Endometrial microvascular endothelial cells (primary cell): Measurements from ENCODE around the gene MSI2. TPM values are rescaled to one million over a fixed set of nuclear protein-coding genes. Genes with fewer than 3 reads are reported as not detected.

Experiments
- in situ Hi-C: cut with HindIII; loops from 2 replicates; pipeline ENCODE4 v1.10.0; 2017; ENCODE audit warnings: low sequenced_read_pairs, low pct_unique_long_range_greater_than_20kb; ENCODE audit errors: inconsistent ontology term
- total RNA-seq: library from RNA; depleted of rRNA; stranded (reverse); fragments of >200 nt; gene quantifications from one replicate; pipeline ENCODE4 v1.2.3, GENCODE V29; 2015; ENCODE audit errors: inconsistent ontology term

MSI2 gene
- total RNA-seq, 1 donor from 2014 or later: 19.2 TPM

DNA sequence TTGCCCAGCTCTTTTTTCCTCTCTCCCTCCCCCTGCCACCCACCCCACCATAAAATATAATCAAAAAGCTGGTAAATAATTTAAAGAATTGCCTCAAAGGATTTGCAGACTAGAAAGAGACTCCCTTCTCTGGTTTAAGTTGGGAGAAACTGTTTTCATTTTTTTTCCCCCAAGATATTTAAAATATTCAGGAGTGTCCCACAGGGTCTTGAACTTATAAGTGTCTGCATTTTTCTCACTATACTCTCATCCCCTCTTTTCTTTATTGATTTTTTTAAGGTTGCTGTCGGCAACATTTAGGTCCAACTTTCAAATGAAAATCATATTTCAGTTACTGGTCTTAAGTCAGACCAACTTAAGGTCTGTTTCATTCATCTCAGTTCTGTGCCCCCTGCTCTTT is 210.2 kb downstream of the MSI2 start:
- in situ Hi-C loops: no loop called here

DNA sequence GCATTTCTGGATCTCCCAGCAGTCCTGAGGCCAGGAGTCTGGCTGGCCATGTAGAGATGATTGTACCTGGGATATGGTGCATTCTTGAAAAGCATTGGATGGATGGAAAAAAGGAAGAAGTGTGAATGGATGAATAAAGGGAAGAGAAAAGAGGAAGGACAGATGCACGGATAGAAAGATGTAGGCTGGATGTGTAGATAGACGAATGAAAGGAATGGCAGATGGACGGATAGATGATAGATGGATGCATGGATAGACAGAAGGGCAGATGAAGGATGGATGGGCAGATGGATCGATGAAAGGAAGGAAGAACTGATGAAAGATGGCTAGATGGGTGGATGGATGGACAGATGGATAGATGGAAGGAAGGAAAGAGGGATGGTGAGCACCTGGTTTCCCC is 210.9 kb downstream of the MSI2 start:
- in situ Hi-C loops: no loop called here

DNA sequence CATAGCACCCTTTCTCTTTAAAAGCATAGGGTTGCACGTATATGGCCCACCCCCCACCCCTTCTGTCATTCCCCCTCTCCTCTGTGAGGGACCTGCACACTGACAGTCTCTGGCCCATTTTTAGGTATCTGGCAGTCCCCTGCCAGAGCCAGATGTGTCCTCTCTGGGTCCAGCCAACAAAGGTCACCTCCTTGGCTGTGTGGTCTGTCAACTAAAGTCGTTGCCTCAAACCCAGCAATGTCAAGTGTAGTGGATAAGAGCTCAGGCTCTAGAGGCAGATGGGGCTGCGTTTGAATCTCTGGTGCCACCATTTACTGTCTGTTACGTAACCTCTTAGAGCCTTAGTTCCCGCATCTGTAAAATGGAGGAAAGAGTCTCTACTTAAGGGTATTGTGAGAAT is 211.5 kb downstream of the MSI2 start:
- in situ Hi-C loops: no loop called here

DNA sequence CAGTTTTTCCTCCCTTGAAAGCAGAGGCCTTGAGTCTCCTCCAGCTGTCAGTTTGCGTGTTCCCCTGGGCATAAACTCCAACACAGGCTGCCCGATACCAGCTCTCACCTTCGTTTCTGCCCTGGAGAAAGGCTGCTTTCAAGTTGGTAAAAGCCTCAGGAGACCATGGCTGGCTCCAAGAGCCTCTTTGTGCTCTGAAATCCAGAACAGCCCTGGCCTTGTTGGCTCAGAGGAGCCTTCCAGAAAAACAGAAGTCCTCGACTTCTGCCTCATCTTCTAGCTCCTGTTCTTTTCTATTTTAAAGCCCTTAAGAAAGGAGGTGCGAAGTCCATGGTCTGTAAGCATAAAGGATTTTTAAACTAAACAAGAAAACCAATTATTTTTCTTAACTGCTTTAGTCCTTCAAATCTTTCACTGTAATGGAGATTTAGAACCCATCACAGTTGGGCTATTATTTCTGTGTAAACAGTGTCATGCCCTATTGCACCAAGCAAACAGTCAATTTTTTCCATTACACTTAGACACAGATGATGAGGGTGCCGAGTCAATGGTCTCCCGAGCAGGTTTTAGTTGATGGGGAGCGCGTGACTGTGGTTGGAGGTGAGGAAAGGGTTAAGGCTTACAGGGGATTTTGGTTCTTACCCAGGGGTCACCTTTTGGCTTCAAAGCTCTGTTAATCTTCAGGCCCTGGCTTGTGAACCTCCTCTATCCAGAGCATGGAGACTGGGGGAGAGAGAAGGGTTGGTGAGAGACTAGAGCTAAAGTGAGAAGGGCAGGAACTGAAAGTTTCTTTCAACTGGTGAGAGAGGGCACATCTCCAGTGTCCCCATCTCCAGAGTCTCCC is 212.8 kb downstream of the MSI2 start:
- in situ Hi-C loops: no loop called here

DNA sequence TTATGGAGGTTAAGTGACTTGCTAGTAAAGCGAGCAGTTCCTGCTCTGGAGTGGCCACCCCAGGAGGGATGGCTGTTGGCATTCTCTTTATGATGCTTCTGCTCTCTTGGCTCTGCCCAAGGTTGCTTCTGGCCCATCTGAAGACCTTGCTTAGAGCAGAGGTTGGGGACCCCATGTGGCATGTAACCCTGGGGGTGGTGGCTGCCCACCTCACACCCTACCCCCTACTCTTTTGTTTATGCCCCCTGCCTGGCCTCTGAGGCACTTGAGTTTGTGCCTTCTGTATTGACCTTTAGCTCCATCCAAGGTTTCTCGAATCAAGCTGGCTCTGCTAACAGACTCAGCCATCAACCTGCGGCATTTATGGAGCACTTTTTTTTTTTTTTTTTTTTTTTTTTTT is 214.6 kb downstream of the MSI2 start:
- in situ Hi-C loops: no loop called here

DNA sequence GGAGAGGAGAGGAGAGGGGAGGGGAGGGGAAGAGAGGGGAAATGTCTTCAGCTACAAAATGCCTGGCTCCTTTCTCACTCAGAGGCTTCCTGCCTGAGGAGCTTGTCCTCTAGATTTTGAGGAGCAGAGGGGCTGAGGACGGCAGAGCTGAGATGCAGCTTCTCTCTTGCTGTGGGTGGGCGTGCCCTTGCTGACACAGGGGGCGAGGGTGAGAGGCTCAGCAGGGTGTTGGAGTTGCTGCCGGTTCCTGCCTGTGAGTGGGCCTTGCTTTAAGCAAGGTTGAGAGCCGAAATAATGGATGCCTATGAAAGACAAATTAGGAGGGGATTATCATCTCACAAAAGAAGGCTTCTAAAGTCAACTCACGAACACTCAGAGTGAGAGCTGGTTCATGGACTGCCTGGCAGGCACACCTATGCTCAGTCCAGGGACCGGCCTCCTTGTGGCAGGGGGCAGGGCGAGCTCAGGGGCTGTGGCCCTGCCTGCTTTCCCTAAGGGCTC is 215.6 kb downstream of the MSI2 start:
- in situ Hi-C loops: no loop called here

DNA sequence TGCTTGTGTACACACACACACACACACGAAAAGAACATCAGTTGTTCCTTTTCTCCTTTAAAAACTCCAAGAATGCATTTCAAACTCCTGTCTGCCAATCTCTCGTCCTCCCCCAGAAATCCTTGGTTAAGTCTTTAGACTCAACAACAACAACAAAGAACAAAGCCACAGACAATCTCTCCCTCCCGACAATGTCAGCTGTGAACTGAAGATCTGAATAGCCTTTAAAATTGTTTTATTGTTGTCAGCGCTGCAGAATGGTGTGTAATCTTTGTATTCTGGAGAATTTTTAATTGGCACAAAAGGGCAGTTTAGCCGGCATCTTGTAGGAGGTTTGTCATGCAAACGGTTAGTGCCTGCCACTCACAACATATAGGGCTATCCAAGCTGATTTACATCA is 219.5 kb downstream of the MSI2 start:
- in situ Hi-C loops: no loop called here

DNA sequence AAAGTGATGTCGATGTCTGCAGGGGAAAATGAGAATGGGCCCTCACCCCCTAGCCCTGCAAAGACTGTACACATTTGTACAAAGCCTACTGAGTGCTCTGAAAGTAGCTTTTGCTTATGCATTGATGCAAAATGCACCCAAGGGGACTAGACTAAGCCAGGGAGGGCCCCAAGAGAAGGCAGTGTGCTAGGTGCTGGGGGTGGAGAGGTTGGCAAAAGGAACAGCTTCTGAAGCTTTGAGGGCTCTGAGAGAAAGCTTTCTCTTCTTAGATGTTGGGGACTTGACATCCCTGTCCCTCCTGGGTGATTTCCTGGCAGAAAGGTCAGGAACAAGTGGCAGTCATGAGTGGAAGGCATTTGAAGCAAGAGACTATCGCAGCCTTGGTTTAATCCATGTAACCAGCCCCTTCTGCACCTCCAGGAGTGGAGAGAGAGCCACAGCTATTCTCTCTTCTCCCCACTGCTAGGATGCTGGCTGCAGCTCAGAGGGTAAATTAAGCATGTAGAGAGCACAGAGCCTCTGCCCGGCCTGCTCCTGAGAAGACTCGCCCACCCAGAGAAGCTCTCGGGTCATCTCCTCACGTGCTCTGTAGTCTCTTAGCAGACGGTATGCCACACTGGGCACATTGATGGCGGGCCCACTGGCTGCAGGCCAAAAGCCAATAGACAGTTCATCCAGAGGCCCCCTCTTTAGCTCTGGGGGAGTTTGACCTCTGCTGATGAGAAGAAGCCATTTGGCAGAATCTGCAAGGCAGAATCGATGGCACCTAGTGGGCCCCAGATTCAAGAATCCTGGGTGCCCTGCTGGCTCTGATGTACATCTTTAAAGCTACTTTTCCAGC is 221.4 kb downstream of the MSI2 start:
- in situ Hi-C loops: no loop called here

DNA sequence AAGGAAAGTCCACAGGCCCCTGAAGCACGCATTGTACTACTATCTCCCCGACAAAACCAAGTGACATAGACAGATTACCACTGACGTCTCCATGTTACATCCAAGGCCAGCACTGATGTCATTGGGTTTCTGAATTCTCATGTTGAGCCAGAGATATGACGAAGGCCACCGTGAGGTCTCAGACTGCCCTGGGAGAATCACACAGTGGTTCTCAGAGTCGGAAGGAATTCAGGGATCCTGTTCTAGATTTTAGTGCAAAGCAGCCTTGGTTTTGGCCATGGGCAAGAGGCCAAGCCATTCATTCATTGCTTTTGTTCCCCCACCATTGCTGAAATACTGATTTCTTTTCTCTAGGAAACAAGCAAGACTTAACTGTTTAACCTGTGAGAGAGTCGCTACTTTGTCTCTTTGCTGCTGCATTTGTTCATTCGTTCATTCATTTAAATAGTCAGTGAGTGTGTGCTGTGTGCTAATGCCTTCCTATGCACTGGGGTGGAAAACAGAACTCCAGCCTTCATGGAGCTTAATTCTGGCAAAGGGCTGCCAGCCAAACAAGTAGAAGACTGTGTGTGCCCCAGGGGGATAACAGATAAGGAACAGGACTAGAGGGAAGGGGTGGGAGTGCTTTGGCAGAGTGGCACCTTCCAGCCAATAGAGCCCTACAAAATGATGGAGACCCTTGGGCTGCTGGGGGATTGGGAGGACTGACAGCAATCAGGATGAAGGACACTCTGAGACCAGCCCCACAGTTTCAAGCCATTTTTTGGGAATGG is 222.3 kb downstream of the MSI2 start:
- in situ Hi-C loops: no loop called here

DNA sequence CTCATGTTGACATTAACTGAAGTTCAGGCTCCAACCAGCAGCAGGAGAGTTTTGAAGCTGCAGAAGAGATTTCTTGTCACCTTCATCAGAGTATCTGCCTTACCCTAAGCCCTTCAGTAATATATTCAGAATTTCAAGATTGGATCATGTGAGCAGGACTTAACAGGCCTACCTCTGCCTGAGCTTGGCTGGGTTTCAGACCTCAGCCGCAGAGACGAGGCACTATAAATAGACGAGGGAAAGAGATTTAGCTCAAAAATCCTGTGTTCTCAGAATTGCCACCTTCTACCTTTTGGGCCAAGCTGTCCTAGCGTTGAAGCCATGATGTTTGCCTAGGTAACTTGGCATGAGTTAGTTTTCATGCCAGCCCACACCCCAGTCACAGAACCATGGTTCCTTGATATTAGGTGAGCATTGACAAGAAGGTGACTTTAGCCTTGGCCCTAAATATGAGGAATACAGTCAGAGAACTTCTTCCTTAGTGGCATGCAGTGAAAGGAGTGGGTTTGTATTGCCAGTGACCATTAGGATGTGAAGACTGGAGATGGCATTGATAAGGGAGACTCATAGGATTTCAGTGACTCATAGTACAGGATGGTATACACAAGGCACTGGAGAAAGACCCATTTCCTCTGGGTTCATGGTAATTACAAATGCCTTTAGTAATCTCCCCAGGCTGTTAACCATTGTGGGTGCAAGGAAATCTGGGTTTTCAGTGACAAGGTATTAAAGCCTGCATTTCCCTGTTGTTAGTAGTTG is 224.3 kb downstream of the MSI2 start:
- in situ Hi-C loops: no loop called here

DNA sequence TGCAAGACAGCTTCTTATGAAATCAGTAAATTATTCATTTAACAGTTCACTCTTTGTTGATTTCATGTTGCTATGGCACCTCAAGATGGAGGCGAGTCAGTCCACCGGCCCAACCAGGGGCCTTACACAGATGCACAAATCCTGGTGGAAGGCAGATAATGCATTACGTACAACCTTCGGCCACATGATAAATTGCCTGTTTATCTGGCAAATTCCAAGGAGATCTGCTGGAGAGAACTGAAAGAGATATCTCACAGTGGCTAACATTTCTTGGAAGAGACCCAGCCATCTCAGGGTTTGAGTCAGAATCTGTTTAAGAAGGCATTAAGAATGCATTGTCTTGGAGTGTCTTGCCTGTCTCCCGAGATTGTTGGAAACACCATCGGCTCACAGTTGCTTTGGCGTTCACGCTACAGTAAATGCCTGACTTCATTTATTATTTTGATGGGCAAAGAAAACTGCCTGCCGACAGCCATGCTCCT is 225.6 kb downstream of the MSI2 start:
- in situ Hi-C loops: no loop called here

DNA sequence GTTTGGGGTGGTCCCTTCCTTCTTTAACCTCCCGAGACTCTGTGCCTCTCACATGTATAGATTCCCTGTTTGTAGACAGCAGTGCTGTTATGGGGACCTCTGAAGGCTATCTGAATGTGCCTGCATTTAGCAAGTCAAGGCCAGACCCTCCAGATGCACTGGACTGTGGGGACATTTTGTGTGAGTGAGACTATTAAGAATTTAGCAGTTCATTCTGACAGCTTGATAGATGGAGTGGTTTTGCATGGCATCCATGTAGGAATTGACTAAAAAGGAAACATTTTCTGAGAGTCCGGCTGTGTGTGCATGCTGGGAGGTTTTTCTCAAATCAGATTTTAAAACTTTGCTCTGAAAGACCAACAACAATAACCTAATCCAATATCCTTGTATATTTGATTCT is 226.3 kb downstream of the MSI2 start:
- in situ Hi-C loops: no loop called here

DNA sequence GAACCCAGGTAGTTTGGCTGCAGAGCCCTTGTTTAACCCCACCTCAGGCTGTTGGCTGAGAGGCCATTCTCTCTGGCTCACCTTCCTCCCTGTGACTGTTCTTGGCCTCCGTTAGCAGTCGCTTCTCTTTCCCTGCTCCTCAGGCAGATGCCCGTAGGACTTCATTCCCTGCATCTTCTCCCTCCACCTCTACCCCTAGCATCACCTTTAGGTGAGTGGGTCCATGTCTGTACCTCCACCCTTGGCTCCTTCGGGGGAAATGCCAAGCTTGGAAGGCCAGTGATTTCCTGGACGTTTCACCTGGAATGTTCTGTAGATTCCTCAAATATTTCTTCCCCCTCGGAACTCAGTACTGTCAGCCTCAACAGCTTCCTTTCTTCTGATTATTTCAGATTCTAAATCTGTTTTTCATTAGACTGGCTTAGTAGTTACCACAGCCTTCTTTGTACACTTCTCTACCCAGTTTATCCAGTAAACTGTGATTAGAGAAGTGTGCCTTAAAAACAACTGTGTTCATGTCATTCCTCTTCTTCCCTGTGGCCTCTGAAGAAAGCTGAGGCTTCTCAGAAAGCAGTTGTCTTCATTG is 227.9 kb downstream of the MSI2 start:
- in situ Hi-C loops: no loop called here

DNA sequence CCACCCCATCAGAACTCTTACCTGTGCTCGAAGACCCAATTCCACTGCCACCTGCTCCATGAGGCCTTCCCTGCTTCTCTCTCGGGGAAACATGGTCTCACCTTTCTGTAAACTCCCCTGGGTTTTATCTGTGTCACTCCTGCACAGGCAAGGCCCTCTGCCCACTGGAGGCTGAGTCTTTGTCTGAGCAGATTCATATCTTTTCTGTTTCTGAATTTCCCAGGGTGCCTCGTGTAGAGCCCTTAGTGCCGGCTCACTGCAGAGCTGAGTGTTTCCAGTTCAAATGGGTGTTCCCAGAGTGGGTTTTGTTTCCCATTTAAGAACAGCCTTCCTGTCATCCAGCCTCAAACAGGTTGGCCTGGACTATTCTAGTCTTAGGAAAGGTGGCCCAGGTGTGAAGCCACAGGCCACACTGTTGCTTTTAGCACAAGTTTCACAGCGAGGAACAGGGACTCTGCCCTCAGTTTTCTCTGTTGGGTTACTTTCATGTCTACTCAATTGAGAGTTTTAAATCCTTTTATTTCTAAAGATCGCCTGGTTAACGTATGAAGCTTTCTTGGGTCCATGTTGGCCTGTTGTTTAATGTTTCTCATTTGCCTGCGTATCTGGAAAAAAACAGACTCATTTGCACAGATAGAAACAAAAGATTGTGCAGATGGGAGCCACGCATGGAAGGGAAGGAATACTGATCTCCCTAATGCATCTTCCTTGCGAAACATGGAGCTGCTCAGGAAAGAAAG is 228.7 kb downstream of the MSI2 start:
- in situ Hi-C loops: no loop called here

DNA sequence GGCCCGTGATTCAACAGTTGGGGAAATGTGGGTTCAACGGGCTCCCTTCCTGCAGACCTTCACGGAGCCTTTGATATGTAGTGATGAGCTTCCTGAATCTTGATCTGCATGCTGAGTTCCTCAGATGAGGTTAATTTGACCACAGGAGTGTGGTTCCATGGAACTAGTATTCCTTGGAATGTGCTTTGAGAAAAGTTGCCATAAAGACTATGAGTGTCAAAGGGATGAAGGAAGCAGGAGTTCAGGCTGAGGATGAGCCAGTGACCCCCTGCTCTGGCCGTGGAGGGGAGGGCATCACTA is 229.2 kb downstream of the MSI2 start:
- in situ Hi-C loops: no loop called here

DNA sequence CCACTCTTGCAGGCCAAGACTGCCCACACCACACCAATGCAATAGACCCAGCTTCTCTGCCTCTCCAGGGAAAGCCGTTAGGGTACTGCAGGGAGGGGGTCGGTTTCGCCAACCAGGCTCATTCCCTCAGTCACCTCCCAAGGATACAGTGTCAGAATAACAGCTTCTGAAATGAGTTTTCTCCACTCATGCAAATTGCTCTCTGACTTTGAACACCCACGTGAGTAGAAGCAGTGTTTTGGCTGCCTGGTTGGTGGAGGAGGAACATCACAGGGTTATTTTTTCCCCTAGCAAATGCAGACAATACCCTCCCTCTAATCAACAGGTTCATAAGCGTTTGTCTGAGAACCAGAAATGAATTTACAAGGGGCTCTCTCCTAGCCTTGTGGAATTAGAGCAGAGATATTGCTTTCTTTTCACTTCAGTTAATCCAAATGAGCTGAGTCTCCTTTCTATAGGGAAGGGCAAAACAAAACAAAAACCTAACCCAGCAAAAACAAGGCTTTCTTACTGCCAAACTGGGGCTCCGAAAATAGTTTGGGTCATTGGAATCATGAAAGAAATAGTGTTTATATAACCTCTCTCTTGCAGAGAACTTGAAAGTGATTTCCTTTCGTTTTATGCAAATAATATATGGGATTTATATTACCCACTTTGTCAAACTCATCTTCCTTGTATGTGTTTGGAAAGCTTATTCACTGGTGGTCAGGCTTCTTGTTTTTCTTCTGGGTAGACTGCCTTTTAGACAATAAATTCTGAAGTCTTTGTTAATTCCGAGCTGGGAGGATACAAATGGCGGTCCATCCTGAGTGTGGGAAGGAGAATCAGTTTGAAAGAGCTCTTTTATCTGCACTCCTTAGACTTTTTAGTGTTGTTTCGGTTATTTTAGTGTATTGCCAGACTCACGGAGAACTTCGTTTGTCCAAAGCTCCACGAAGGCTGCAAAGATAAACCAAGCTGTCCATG is 229.9 kb downstream of the MSI2 start:
- in situ Hi-C loops: no loop called here

DNA sequence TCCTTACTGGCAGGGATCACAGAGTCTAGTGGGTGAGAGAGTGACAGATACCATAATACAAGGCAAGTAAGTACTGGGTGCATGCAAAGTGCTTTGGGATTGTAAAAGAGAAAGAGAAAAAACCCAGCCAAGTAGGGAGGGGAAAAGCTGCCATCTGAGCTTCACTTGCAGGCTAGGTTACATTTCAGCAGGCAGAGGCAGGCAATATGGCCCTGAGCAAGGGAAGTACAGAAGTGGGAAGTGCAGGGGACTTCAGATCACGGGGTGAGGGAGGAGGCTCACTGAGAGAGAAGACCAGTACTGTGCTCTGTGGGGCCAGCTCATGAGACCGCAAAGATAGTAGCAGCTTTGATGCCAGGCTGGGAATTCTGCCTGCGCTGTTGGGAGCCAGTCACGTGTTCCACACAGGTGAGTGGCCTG is 230.6 kb downstream of the MSI2 start:
- in situ Hi-C loops: no loop called here
